Smooth muscle cell (in vitro differentiated cells): ENCODE results near the gene RILP. TPM values are rescaled to one million over a fixed set of nuclear protein-coding genes. Genes with fewer than 3 reads are reported as not detected.
A peak's percentile ranks its signal among the peaks of the same experiment; 100 is the strongest.
"Not testable (repeated sequence)": the region's sequence is repeated elsewhere in the genome, so short reads cannot be mapped to it uniquely, and the experiment has no call there.

Source experiments
- DNase-seq: peaks from one replicate; lab custom pipeline; 2025; ENCODE audit not compliant: unreplicated experiment; lab: John Stamatoyannopoulos, UW
- H2AFZ ChIP-seq: fragments of 200-600 bp; sonication (generic); 2 replicates; pipeline ENCODE4 v1.6.0; 2016; ENCODE audit warnings: antibody characterized with exemption, low read depth, mild to moderate bottlenecking
- H3F3A ChIP-seq: fragments of 200-600 bp; sonication (generic); 2 replicates; pipeline ENCODE4 v1.6.0; 2017; ENCODE audit warnings: antibody characterized with exemption, low read depth
- H3K27ac ChIP-seq: fragments of 200-600 bp; sonication (generic); 2 replicates; pipeline ENCODE4 v1.5.1; 2016; ENCODE audit warnings: low read depth, mild to moderate bottlenecking
- H3K27me3 ChIP-seq: fragments of 200-600 bp; sonication (generic); 2 replicates; pipeline ENCODE4 v1.6.1; 2016; ENCODE audit warnings: low read depth, mild to moderate bottlenecking
- H3K36me3 ChIP-seq: fragments of 200-600 bp; sonication (generic); 2 replicates; pipeline ENCODE4 v1.5.1; 2016; ENCODE audit warnings: low read depth
- H3K4me1 ChIP-seq: fragments of 200-600 bp; sonication (generic); 2 replicates; pipeline ENCODE4 v1.5.1; 2016; ENCODE audit warnings: low read depth
- H3K4me2 ChIP-seq: fragments of 200-600 bp; sonication (generic); 2 replicates; pipeline ENCODE4 v1.6.0; 2016; ENCODE audit warnings: mild to moderate bottlenecking
- H3K4me3 ChIP-seq: fragments of 200-600 bp; sonication (generic); 2 replicates; pipeline ENCODE4 v1.5.1; 2016; ENCODE audit warnings: mild to moderate bottlenecking
- H3K79me2 ChIP-seq: fragments of 200-600 bp; sonication (generic); 2 replicates; pipeline ENCODE4 v1.6.0; 2016; ENCODE audit warnings: low read depth, mild to moderate bottlenecking
- H3K9ac ChIP-seq: fragments of 200-600 bp; sonication (generic); 2 replicates; pipeline ENCODE4 v1.6.0; 2016; ENCODE audit warnings: low read depth
- H3K9me3 ChIP-seq: fragments of 200-600 bp; sonication (generic); replicated peaks from 2 replicates; pipeline ENCODE4 v1.5.1; 2016; ENCODE audit warnings: low read depth
- H4K20me1 ChIP-seq: fragments of 200-600 bp; sonication (generic); 2 replicates; pipeline ENCODE4 v1.6.0; 2016; ENCODE audit warnings: low read depth
- CTCF ChIP-seq: fragments of 200-600 bp; sonication (generic); IDR thresholded peaks from 2 replicates; pipeline ENCODE4 v1.5.1; 2017; ENCODE audit warnings: borderline replicate concordance, mild to moderate bottlenecking, antibody characterized with exemption; ENCODE audit not compliant: insufficient read depth, poor library complexity, severe bottlenecking
- WGBS: methylation state at CpG from one replicate; pipeline ENCODE4 v1.1.7; 2016; ENCODE audit warnings: low lambda C conversion rate; 5-methylcytosine and 5-hydroxymethylcytosine counted together
- polyA plus RNA-seq: library from polyadenylated mRNA; unstranded; fragments of >200 nt; fragmentation: Nextera tagmentation; extraction: Ambion mirVana; gene quantifications from 2 replicates; pipeline ENCODE4 v1.2.1, GENCODE V29; 2016
- total RNA-seq: library from RNA; depleted of rRNA; stranded (reverse); fragments of >200 nt; gene quantifications from 2 replicates; pipeline ENCODE4 v1.2.3, GENCODE V29; 2014

The RILP gene
- total and polyA plus RNA-seq, 2 experiments from 2014 or later, result 5.1 to 7.4 TPM

- Histone ChIP-seq H4K20me1 (peaks cover 52% of the 10 kb centered on the region), H3K79me2 (peaks cover 44% of the 10 kb centered on the region), H2AFZ (no peak overlapping the region), H3K4me3 (peak overlapping the region; percentile 90), H3F3A (peaks cover 6% of the 10 kb centered on the region), H3K4me2 (peak overlapping the region; percentile 85), H3K4me1 (peaks cover 11% of the 10 kb centered on the region), H3K36me3 (peaks cover 34% of the 10 kb centered on the region), H3K27me3 (no peaks in the 10 kb centered on the region), H3K9me3 (no peaks in the 10 kb centered on the region), H3K27ac (no peak overlapping the region), H3K9ac (peak overlapping the region; percentile 83)
- WGBS, result 98% methylated on average over 5 of the region's 5 CpGs
- TF ChIP-seq CTCF, result no peak
- DNase-seq, result no peak
Observed at GRCh38 chr17:1683459-1683858, 33.8 kb upstream of the RILP start.

- Histone ChIP-seq H3F3A (peaks cover under 1% of the 10 kb centered on the region), H3K4me2 (no peak overlapping the region), H3K4me1 (no peaks in the 10 kb centered on the region), H3K9ac (no peak overlapping the region), H3K36me3 (peaks cover 60% of the 10 kb centered on the region), H3K9me3 (no peaks in the 10 kb centered on the region), H3K27ac (no peak overlapping the region), H2AFZ (no peak overlapping the region), H4K20me1 (peaks cover 54% of the 10 kb centered on the region), H3K27me3 (no peaks in the 10 kb centered on the region), H3K79me2 (peaks cover 26% of the 10 kb centered on the region), H3K4me3 (no peak overlapping the region)
- no peak for TF ChIP-seq CTCF
- WGBS, result 99% methylated on average over 12 of the region's 13 CpGs
- no peak for DNase-seq
Observed at GRCh38 chr17:1676401-1676800, 26.7 kb upstream of the RILP start.

GRCh38 chr17:1673041-1673785, 23.5 kb upstream of the RILP start:
- Histone ChIP-seq H3K9me3 (no peaks in the 10 kb centered on the region), H3K27me3 (no peaks in the 10 kb centered on the region), H3K36me3 (peaks cover 34% of the 10 kb centered on the region), H3K4me2 (no peak overlapping the region), H3K4me1 (no peaks in the 10 kb centered on the region), H3F3A (peaks cover 9% of the 10 kb centered on the region), H4K20me1 (peaks cover 58% of the 10 kb centered on the region), H3K9ac (no peak overlapping the region), H2AFZ (no peak overlapping the region), H3K27ac (no peak overlapping the region), H3K4me3 (no peak overlapping the region), H3K79me2 (peaks cover 19% of the 10 kb centered on the region)
- DNase-seq, result no peak
- 96% methylated on average over 26 of the region's 26 CpGs for WGBS
- TF ChIP-seq CTCF, result no peak

- not testable (repeated sequence) for H3K27ac ChIP-seq, H3K4me3 ChIP-seq, H3F3A ChIP-seq, DNase-seq, H3K9ac ChIP-seq, H3K4me2 ChIP-seq, H3K9me3 ChIP-seq, H3K27me3 ChIP-seq, H3K4me1 ChIP-seq, H2AFZ ChIP-seq
- peaks cover 62% of the 10 kb centered on the region for H4K20me1 ChIP-seq
- 98% methylated on average over 5 of the region's 5 CpGs for WGBS
- peaks cover 11% of the 10 kb centered on the region for H3K79me2 ChIP-seq
- H3K36me3 ChIP-seq, result peaks cover 30% of the 10 kb centered on the region
Observed at GRCh38 chr17:1663934-1664333, 14.3 kb upstream of the RILP start.
